SIG-M5 (cell line): ENCODE results near the gene GZMB.
"Not testable (repeated sequence)": the region's sequence is repeated elsewhere in the genome, so short reads cannot be mapped to it uniquely, and the experiment has no call there.

Experiments used
- DNase-seq: peaks from one replicate; lab custom pipeline; 2025; lab: John Stamatoyannopoulos, UW

GZMB gene

DNA sequence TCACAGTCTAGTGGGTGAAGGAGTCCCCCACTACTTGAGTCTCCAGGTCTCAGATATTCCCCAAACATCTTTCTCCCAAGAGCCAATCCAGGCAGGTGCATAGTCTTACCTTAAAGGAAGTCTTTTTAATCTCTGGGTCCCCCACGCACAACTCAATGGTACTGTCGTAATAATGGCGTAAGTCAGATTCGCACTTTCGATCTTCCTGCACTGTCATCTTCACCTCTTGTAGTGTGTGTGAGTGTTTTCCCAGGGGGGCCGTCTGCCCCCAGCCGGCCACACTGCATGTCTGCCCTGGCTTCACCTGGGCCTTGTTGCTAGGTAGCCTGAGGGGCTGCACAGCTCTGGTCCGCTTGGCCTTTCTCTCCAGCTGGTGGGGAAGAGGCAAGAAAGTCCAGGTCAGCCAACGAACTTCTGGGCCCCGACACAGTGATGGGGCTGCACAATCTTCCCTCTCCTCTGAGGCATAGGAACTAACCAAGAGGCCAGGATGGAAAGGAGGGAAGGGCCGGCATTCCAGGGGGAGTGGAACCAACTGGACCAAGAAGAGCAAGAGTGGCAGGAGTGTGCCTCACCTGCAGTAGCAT, 2.1 kb downstream of the GZMB start:
- DNase-seq, result no peak

DNA sequence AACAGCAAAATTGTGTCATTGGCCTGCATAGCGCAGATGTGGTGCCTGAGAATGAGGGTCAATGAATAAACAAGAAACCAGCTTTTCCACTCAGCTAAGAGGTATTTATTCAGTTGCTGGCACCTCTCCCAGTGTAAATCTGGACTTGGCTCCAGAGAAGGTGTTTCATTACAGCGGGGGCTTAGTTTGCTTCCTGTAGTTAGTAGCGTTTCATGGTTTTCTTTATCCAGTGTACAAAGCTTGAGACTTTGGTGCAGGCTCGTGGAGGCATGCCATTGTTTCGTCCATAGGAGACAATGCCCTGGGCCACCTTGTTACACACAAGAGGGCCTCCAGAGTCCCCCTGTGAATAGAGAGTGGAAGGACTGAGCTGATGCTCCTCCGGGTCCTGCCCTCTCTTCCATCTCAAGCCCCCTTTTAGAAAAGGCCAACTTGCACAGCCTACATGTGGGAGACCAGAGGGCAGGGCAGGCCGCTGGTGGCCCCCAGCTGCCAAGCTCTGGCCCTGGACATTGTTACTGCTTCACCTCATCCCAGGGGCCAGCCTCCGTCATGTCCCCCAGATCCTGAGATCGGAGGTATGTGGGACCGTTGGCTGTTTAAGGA, 3.0 kb downstream of the GZMB start:
- no peak for DNase-seq

DNA sequence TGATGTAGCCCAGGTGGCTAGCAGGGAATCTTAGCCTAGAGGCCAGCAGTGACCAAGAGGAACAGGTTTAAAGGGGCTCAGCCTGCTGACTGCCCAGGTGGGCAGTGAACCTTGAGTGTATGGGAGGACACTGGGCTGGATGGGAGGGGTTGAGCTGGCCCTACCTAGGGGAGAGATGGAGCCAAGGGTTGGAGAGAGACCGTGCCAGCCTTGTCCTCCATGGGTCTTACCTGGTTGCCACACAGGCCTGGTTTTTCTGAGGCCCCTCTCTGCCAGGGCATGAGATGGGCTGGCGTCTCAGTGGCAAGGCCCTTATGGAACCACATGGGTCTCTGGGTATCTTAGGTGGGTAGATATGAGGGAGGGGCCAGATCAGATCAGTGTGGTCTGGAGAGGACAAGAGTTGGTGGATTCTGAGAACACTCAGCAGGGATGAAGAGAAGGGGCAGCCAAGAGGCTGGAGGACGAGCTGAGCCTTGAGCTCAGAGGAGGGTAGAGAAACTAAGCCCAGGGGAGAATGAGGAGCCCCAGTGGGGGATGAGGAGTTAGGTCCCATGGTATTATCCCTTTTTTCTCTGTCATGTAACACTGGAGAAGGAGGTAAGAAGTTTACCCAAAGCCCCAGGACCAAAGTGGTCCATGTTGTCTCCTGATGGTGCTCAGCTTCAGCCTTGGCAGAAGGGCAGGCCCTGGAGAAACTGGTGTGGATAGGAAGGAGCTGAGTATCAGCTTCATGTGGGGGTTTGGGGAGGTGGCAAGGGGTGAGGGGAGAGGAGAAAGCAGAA, 3.7 kb downstream of the GZMB start:
- no peak for DNase-seq

DNA sequence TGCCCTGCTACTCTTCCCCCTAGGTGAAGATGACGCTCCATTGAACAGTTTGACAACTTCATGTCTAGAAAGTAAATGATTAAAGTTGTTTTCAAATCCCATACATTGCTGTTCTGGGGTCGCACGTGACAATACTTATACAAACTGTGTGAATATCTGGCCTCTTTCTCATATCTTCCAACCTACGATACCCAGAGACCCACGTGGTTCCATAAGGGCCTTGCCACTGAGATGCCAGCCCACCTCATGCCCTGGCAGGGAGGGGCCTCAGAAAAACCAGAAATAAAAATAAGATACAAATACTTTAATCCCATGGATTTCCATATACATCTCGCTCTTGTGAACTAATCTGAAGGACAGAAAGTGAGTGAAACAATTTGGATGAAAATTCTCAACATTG, 4.5 kb downstream of the GZMB start:
- DNase-seq, result no peak

DNA sequence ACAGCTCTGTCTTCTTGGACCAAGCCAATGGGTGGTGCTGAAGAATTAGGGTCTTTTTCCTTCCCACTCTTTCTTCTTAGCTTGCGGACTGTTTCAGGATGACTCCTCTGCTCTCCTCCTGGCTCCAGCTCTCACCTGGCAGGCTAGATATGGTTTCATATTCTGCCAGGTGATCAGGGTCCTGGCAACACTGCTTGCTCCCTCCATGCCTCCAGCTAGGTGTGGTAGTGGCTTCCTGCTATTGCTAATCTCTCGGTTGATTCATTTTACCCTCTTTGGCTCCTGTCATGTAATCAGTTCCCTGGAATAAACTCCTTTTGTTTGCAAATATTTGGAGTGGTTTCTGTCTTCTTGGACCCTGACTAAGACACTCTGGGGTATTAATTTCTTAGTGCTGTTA, 20.2 kb downstream of the GZMB start:
- no peak for DNase-seq

DNA sequence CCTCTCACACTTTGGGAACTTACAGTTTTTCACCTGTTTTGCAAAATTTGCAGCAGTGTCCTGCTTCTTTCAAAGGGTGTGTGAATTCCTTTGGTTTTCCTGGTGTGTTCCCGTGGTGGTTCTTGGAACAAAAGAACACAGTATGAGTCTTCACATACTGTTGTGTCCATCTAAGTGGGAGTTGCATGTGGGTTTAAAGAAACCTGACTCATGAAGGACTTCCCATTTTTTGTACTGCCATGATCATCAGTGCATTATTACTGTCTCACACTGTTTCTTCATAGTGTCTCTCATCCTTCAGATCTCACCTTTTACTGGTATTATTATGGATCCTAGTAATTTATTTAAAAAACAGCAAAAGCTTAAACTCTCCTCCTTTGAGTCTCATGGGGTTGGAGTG, 20.7 kb downstream of the GZMB start:
- no peak for DNase-seq

DNA sequence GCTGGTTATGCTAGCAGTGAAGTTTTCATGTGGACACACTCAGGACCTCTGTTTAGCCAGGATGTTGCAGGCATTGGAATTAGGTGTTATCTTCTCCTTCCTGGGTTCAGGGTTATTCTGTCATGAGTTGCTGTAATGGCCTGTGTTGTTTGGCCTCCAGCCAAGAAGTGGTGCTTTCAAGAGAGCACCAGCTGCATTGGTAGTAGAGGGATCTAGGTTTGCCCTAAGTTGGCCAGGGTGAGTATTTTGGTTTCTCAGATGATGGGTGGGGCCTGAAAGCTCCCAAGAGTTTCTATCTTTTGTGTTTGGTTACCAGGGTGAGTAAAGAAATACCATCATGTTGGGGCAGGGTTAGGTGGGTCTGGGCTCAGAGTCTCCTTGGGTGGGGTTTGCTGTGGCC, 21.8 kb downstream of the GZMB start:
- no peak for DNase-seq

DNA sequence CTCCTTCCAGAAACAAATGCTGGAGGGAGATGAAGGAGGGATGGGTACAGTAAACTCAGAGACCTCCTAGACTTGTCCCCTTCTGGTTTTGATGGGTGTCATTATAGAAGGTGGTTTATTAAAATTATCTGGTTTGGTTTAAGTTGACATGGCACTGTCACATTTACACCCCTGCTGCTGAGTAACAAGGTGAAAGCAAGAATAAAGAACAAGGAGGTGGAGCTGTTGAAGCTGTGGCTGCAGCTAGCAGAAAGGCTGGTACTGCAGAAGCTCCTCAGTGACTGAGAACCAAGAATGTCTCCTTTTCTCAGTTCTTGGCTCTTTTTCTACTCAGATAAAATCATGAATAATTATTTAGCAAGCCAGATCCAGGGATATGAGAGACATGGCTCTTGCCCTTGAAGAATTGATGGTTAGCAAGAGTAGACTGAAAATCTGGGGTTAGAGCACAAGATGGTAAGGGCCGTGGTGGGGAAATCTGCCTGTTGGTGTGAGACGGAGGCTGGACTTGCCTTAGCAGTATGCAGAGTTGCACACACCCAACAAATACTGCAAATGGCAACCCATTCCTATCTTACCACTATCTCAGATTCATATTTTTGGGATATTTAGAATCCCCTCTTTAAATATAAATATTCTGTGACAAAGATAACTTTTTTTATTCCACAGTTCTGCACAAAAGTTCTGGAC, 24.2 kb downstream of the GZMB start, which contains the start of gene GZMH:
TSS of gene GZMH (minus strand) at position 31 of the 690 bp plus-strand sequence. CDS start 72 bp downstream, outside the sequence.
- DNase-seq, result no peak

DNA sequence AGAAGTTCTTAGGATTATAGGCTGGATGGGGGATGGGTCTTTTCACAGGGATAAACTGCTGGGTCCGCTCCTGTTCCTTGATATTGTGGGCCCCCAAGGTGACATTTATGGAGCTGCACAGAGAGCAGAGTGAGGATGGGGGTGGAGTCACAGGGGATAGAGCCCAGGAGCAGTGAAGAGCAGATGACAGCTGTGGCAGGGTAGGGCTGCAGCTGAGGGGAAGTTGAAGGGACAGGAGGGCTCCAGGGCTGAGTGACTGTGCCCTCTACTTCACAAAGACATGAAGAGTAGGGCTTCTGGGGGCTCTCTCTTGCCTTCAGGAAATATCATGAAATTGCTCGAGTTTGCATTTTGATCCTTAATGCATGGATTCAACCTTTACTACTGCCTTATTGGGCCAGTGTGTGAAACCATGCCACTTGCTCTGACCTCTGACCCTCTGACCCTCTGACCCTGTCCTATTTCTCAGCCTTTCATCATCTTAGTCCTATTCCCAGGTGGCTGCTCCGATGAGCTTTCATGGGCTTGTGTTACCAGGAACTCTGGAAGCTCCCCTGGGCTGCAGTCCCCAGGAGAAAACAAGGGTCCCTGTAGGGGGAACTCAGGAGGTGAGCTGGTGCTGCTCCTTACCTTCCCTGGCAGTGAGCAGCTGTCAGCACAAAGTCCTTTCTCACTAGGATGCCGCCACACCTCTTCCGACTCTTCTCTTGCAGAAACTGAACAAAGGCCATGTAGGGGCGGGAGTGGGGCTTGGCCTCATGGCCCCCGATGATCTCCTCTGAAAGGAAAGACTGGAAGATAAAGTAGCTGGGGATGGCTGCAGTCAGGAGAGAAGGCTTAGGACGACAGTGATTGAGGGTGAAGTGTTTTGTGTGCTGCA, 26.1 kb downstream of the GZMB start:
- no peak for DNase-seq

DNA sequence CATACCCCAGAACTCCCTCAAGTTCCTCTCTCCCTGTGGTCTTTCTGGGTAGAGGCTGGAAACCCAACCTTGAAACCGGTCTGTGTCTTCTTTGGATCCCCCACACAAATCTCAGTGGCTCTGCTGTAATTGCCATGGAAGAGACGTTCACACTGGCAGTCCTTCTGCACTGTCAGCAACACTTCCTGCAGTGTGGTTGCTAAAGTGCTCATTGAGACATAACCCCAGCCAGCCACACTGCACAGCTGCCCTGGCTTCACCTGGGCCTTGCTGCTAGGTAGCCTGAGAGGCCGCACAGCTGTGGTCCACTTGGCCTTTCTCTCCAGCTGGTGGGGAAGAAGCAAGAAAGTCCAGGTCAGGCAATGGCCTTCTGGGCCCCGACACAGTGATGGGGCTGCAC, 26.9 kb downstream of the GZMB start:
- no peak for DNase-seq

DNA sequence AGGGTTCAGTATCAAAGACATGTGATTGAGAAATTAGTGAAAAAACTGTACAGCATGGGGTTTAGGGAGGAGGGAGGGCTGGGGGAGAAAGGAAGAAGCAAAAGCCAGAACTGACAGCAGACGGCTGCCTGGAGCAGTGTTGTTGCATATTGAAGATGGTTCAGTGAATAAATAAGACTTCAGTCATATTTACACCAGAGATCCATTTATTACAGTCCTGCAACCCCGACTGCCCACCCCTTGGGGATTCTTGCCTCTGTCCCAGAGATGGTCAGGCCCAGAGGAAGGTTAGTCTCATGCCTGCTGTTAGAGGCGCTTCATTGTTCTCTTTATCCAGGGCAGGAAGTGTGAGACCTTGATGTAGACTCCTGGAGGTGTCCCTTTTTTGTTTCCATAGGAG, 27.7 kb downstream of the GZMB start:
- DNase-seq, result no peak

DNA sequence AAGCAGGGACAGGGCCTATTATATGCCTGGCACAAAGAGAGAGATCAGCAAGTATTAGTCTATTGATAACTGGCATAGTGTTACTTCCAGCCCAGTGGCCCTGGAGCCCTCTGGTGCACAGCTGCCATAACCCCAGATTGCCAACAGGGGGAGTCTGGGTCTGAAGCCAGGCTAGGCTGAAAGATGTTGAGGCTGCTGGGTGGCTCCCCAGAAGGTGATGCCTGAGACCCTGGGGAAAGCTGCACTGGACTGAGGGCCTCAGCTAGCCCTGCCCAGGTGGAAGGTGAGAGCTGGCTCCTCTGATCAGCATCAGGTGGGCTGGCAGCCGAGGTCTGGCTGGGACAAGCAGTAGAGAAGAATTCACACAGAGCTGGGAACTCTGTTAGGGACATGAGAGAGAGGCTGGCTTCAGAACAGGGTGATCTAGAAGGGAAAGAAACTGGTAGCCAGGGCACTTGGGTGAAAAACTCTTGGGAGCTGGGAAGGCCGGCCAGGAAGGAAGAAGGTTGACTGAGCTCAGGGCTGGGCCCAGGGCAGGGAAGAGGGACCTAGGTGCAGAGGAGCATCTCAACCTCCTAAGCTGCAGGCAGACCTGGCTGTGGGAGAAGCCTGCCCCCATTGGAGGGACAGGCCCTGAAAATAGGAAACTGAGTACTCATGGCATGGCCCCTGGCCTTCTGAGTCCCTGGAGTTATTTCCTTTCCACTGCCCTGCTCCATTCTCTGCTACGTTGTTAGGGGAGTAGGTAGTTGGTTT, 28.4 kb downstream of the GZMB start:
- no peak for DNase-seq

DNA sequence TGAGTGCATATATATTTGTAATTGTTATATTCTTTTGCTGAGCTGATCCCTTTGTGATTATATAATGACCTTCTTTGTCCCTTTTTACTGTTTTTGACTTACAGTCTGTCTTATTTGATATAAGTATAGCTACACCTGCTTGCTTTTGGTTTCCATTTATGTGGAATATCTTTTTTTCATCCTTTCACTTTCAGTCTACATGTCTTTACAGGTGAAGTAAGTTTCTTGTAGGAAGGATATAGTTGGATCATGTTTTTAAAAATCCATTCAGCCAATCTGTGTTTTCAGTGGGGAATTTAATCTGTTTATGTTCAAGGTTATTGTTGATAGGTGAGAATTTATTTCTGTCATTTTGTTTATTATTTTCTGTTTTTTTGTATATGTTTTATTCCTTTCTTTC, 36.6 kb downstream of the GZMB start:
- DNase-seq, result no peak

DNA sequence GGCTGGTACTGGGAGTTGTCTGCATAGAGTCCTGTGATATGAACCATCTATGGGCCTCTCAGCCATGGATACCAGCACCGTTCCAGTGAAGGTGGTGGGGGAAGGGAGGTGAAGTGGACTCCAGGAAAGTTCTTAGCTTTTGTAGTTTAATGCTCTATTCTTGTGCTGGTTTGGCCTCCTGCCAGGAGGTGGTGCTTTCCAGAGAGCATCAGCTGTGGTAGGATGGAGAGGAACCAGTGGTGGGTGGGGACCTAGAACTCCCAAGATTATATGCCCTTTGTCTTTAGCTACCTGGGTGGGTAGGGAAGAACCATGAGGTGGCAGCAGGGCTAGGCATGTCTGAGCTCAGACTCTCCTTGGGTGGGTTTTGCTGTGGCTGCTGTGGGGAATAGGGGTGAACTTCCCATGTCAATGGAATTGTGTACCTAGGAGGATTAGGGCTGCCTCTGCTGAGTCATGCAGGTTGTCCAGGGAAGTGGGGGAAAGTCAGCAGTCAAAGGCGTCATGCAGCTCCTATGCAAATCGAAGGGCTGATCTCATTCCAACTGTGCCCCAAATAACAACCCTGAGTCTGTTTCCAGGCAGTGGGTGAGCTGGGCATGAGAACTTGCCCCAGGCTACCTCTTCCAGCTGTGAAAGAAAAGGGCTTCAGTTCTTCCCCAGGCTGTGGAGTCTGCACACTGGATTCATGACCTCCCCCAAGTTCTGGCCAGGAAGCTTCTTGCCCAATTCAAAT, 38.7 kb downstream of the GZMB start:
- no peak for DNase-seq

DNA sequence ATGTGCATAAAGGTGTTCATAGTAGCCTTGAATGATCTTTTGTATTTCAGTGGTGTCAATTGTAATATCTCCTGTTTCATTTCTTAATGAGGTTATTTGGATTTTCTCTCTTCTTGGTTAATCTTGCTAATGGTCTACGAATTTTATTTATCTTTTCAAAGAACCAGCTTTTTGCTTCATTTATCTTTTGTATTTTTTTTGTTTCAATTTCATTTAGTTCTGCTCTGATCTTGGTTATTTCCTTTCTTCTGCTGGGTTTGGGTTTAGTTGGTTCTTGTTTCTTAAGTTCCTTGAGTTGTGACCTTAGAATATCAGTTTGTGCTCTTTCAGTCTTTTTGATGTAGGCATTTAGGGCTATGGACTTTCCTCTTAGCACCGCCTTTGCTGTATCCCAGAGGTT, 43.0 kb downstream of the GZMB start:
- DNase-seq, result not testable (repeated sequence)

DNA sequence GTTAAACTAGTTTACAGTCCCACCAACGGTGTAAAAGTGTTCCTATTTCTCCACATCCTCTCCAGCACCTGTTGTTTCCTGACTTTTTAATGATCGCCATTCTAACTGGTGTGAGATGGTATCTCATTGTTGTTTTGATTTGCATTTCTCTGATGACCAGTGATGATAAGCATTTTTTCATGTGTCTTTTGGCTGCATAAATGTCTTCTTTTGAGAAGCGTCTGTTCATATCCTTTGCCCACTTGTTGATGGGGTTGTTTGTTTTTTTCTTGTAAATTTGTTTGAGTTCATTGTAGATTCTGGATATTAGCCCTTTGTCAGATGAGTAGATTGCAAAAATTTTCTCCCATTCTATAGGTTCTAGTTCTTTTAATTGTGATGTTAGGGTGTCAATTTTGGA, 49.6 kb downstream of the GZMB start:
- DNase-seq, result not testable (repeated sequence)
